Occipital lobe (tissue), 2 donors: ENCODE data around the gene OSBPL5. TPM values are rescaled to one million over a fixed set of nuclear protein-coding genes. Genes with fewer than 3 reads are reported as not detected.
A peak's percentile ranks its signal among the peaks of the same experiment; 100 is the strongest.

Experiments used
- DNase-seq: peaks from one replicate; lab custom pipeline; 2025; lab: John Stamatoyannopoulos, UW
- total RNA-seq: library from RNA; depleted of rRNA; stranded (reverse); fragments of >200 nt; gene quantifications from one replicate; pipeline ENCODE4 v1.2.3, GENCODE V29; 2014

Gene OSBPL5
- total RNA-seq, 1 donor from 2014 or later = 31.2 TPM

DNA sequence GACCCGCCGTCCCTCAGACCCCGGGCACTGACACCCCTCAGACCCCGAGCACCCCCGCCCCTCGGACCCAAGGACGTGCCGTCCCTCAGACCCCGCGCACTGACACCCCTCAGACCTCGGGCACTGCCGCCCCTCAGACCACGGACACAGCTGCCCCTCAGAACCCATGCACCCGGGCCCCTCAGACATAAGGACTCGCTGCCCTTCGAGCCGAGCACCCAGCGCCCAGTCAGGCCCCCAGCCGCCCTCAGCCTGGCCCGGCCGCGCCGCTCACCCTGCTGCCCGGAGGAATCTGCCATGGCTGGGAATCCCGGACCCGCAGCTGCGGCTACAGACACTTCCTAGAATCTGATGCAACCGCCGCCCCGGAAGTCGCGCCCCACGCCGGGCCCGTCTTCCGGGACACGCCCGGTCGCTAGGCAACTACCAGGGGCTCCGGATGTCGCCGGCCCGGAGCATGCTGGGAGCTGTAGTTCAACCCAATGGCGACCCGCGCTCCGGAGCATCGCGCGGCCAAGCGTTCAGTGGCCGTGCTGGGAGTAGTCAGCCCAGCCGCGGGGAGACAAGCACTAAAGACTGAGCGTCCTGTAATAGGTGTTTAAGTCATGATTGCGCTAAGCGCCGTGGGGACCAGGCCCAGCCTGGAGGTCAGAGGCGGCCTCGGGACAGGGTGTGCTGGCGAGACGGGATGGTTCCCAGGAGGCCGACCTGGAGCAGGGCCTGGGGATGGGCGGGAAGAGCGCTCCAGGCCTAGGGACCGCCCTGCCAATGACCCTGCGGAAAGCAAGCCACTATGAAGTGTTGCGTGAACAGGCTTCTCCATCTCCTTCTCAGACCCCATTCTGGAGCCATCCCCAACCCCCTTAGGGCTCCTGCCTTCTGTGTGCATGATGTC is 107.8 kb downstream of the OSBPL5 start, which contains the start of gene CARS1:
Gene CARS1 (minus strand): TSS at position 355 of the 895 bp plus-strand sequence. CDS start 56 bp downstream, at position 299.
- DNase-seq = peak; percentile 92

DNA sequence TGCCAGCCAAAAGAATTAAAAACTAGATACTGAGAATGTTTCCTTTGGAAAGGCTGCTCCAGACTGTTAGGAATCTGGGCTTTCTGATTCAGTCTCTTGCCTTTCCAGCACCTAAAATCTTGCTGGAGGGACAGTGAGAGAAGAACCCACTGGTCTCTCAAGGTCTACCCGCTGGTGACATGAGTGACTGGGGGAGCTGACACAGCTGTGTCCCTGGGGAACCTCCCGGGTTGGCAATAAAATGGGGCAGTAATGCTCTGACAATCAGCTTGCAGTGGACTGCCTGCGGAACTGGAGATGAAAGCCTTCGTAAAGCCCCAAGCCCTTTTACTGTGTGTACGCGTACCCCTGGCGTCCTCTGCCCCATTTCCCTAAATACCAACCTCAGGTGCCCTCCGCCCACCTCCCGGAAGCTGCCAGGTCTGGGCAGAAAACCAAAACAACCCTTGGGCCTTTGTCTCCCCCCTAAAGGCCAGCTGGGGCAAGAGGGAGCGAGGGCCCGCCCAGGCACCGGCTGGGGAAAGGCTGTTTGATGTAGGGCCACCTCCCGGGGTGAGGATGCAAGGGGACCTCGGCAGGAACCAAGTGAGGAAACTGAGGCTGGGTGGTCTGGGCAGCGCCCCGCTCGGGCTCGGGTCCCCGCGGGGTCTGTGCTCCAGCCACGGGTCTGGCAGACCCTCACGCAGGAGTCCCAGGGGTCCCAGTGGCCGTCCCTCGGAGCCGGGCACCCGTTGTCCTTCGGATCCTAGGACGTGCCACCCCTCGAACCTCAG is 108.6 kb downstream of the OSBPL5 start:
- DNase-seq = no peak

DNA sequence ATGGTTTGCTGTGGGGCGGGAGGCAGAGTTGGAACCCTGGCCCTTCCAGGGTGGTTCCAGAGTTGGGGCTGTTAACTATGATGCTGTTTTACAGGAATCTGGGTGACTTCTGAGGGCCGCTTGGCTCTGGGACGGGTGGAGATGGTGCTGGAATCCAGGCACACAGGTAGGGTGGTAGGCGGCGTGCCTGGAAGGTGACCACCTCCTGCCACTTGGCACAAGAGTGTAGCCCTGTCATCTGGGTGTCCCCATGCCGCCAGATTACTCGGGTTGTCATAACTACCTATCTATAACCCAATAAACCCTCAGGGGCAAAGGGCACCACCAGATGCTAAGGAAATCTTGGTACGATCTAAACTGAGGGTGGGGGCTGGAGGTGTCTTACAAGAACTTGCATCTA is 109.2 kb downstream of the OSBPL5 start:
- DNase-seq = no peak

DNA sequence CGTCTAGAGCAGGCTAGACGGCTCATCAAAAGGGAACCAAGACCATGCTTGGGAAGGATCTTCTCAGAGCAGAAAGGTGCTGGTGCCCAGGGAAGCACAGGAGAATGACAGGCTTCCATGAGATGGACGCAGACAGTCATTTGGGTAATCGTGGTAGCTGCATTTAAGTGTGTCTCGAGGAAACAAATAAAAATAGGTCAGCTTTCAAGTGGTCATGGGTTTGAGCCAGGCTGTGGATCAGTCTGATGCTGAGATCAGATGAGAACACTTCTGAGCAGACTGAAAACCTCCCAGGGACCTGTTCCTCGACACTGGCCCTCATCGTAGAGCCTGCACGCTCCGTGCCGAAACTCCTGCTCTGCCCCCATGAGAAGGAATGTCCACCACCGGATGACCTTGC is 112.5 kb downstream of the OSBPL5 start:
- no peak for DNase-seq

DNA sequence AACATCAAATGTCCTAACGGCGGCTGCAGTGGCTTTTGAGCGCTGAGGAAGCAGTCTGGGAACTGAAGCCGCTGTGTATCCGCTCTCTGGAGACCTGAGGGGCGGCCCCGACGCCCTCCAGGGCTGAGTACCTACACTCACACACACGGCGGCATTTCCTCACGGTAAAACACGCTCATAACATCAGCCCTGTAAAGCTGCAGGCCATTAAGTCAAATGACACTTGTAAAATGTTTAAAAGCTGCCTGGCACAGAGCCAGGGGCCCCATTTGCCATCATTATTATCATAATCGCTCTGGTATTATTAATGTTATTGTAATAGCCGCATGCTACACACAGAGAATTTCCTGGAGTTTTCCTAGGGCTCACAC is 113.0 kb downstream of the OSBPL5 start:
- DNase-seq = no peak

GRCh38 chr11:3051196-3052108 is 113.7 kb downstream of the OSBPL5 start:
- no peak for DNase-seq

DNA sequence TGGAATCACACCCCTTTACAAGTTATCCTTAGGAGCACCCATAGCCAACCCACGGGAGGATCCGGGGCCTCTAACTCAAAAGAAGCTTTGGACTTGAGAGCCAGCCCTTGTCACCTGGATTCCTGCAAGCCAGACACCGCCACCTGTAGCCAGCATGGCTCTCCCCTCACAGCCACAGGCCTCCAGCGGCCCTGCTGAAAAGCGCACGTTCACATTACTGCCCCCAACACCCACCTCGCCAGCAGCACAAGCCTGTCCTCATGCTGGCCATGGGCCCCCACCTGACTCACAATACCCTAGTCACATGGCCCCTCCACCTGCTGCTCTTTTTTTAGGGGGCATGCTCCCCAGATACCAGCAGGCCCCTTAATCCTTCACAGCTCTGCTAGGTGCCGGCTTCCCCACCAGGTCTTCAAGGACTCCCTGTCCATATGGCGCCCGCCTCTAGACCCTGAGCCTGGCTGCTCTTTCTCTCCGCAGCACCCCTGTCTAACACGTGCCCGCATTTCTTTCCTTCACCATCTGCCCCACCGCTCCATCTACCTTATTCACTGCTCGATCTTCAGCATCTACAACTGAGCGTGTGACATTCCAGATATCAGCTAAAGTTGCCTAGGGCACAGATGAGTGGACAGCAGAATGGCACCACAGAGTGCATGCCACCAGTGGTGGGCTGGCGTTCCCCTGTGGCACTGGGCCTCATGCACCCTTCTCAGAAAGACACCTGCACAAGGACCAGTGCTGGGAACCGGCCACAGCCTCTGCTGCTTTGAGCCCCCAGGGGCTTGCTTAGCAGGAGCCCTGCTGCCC is 114.5 kb downstream of the OSBPL5 start:
- no peak for DNase-seq

- peak; percentile 93 for DNase-seq
These were observed 115.5 kb downstream of the OSBPL5 start for GRCh38 chr11:3049430-3050243.

- no peak for DNase-seq
These were observed 117.5 kb downstream of the OSBPL5 start for GRCh38 chr11:3047637-3048036.

DNA sequence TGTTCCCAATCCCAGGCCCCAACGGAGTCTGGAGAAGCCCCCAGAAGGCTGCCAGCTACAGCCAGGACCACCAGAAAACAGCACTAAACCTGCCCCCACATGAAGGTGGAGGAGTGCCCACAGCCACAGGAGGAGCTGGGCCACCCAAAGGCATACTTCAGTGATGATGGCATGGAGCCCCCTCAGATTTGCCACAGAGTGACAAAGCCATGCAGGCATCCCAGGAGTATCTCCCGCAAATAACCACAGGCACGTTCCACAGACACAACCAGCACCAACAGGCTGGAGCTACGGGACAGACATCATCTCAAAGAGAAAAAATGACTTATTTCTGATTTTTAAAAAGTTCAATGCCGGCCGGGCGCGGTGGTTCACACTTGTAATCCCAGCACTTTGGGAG is 118.5 kb downstream of the OSBPL5 start:
- DNase-seq = no peak

GRCh38 chr11:3046190-3046589 is 118.9 kb downstream of the OSBPL5 start:
- DNase-seq = no peak

DNA sequence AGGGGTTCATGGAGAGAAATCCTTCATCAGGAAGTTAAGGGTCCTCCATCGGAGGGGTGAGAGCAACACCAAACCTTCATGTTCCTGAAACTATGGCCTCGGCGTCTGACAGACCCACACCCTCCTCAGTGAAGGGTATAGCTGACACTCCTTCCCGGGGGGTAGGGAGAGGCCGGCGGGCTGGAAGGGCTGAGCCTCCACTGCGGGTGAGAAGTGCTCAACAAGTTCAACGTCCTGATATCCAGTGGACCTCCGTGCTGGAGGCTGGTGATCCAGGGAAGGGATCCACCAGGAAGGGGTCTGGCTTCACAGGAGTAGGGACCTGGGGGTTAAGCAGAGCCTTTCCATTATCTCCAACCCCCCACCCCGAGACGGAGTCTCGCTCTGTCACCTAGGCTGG is 120.2 kb downstream of the OSBPL5 start:
- no peak for DNase-seq

- DNase-seq = no peak
These were observed 121.1 kb downstream of the OSBPL5 start for GRCh38 chr11:3044004-3044403.

DNA sequence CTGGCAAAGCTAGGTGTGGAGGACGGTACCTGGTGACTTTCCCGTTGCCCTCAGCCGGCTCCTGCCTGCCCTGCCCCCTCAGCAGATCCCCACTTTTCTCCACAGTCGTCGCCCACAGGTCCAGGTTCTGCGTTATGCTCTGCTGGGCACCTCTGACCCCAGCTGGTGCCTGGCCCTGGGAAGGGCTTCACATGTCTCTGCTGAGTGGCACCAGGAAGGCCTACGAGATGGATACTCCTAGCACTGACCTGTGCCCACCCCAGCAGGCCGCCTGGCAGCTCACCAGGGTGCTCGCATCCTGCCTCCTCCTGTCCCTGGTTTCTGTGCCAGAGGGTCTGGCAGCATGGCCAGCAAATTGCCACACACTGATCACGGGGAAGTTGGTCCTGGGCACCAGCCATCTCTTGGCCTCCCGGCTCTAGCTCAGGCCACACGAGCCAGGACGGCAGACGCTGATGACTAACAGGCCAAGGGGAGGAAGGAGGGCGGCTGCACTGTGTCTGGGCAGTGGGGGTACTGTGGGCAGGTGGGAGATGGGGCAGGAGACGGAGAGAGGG is 121.7 kb downstream of the OSBPL5 start:
- DNase-seq = peak; percentile 47

- DNase-seq = no peak
These were observed 122.4 kb downstream of the OSBPL5 start for GRCh38 chr11:3042496-3043314.

GRCh38 chr11:3041699-3042441 is 123.2 kb downstream of the OSBPL5 start:
- DNase-seq = no peak

- no peak for DNase-seq
These were observed 124.2 kb downstream of the OSBPL5 start for GRCh38 chr11:3040881-3041280.

DNA sequence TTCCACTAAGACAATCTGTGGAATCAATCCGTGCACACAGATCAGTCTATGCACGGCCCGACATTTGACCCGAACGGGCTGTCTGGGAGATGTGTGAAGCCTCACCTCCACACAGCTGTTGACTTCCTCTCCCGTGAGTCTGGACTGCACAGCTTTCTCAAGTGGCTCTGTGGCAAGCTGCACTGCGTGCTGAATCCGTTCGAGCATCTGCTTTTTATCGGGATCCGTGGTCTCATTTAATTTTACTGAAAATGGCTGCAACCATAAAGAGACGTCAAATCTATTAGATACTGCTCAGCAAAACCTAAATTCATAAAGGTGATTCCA is 127.2 kb downstream of the OSBPL5 start:
- DNase-seq = no peak
